CD4-positive, alpha-beta T cell treated with Interleukin-2 at 100 ng/mL for 4 hours (primary cell): Measurements from ENCODE around the gene FLNA.

Experiments used
- DNase-seq: peaks from one replicate; pipeline ENCODE4 v3.0.0-alpha.2; 2020; ENCODE audit warnings: low spot score

FLNA gene

GRCh38 chrX:154373340-154374306 is 811 bp downstream of the FLNA start:
- DNase-seq, result peak; percentile 28

- peak; percentile 68 for DNase-seq
Observed at GRCh38 chrX:154372612-154373022, 1.8 kb downstream of the FLNA start.

GRCh38 chrX:154371789-154372300 is 2.6 kb downstream of the FLNA start:
- DNase-seq, result no peak

- peak; percentile 94 for DNase-seq
Observed at GRCh38 chrX:154371017-154371788, 3.2 kb downstream of the FLNA start.

- no peak for DNase-seq
Observed at GRCh38 chrX:154370300-154371016, 4.0 kb downstream of the FLNA start.

GRCh38 chrX:154369449-154370299 is 4.8 kb downstream of the FLNA start:
- DNase-seq, result peak; percentile 85

- DNase-seq, result peak; percentile 97
Observed at GRCh38 chrX:154368630-154369448, 5.6 kb downstream of the FLNA start.

GRCh38 chrX:154367474-154368308 is 6.7 kb downstream of the FLNA start:
- DNase-seq, result no peak

- DNase-seq, result no peak
Observed at GRCh38 chrX:154366666-154367055, 7.8 kb downstream of the FLNA start.

GRCh38 chrX:154365997-154366665 is 8.3 kb downstream of the FLNA start:
- DNase-seq, result no peak

- DNase-seq, result no peak
Observed at GRCh38 chrX:154365052-154365600, 9.3 kb downstream of the FLNA start.

GRCh38 chrX:154363706-154364439 is 10.6 kb downstream of the FLNA start:
- no peak for DNase-seq

- DNase-seq, result no peak
Observed at GRCh38 chrX:154362085-154362742, 12.2 kb downstream of the FLNA start.

- no peak for DNase-seq
Observed at GRCh38 chrX:154360155-154360713, 14.2 kb downstream of the FLNA start.

- no peak for DNase-seq
Observed at GRCh38 chrX:154359362-154360154, 14.9 kb downstream of the FLNA start.

- no peak for DNase-seq
Observed at GRCh38 chrX:154358829-154359228, 15.6 kb downstream of the FLNA start.
